GM19372 (cell line): Measurements from ENCODE around the gene CYP2D6.
"Not testable (repeated sequence)": the region's sequence is repeated elsewhere in the genome, so short reads cannot be mapped to it uniquely, and the experiment has no call there.

ENCODE experiments used
- ATAC-seq: cut with Tn5 transposase; IDR thresholded peaks from one replicate; pipeline ENCODE4 v1.9.1; 2021; ENCODE audit warnings: mild to moderate bottlenecking, low read depth, moderate library complexity; ENCODE audit not compliant: unreplicated experiment

CYP2D6 gene

GRCh38 chr22:42130639-42131431, at the start of gene CYP2D6:
Gene CYP2D6, minus strand, starts transcription at chr22:42130810. Its CDS starts 19 bp downstream, at chr22:42130791.
- ATAC-seq: not testable (repeated sequence)

GRCh38 chr22:42179616-42180015, 49.0 kb upstream of the CYP2D6 start:
- no peak for ATAC-seq

- ATAC-seq: no peak
Measured at GRCh38 chr22:42178910-42179519, 48.4 kb upstream of the CYP2D6 start.

GRCh38 chr22:42177891-42178336, 47.3 kb upstream of the CYP2D6 start:
- ATAC-seq: no peak

GRCh38 chr22:42176255-42176915, 45.8 kb upstream of the CYP2D6 start:
- ATAC-seq: no peak

- no peak for ATAC-seq
Measured at GRCh38 chr22:42174062-42174461, 43.5 kb upstream of the CYP2D6 start.

- ATAC-seq: no peak
Measured at GRCh38 chr22:42173183-42173926, 42.7 kb upstream of the CYP2D6 start.

- no peak for ATAC-seq
Measured at GRCh38 chr22:42172773-42173172, 42.2 kb upstream of the CYP2D6 start.

- no peak for ATAC-seq
Measured at GRCh38 chr22:42171946-42172719, 41.5 kb upstream of the CYP2D6 start.

GRCh38 chr22:42171417-42171816, 40.8 kb upstream of the CYP2D6 start:
- no peak for ATAC-seq

- no peak for ATAC-seq
Measured at GRCh38 chr22:42170946-42171345, 40.3 kb upstream of the CYP2D6 start.

GRCh38 chr22:42169055-42169469, 38.5 kb upstream of the CYP2D6 start:
- ATAC-seq: no peak

GRCh38 chr22:42168476-42168875, 37.9 kb upstream of the CYP2D6 start:
- ATAC-seq: no peak

GRCh38 chr22:42167066-42167465, 36.5 kb upstream of the CYP2D6 start:
- no peak for ATAC-seq

- no peak for ATAC-seq
Measured at GRCh38 chr22:42164901-42165300, 34.3 kb upstream of the CYP2D6 start.

- no peak for ATAC-seq
Measured at GRCh38 chr22:42163515-42163914, 32.9 kb upstream of the CYP2D6 start.

- ATAC-seq: no peak
Measured at GRCh38 chr22:42162728-42163489, 32.3 kb upstream of the CYP2D6 start.

GRCh38 chr22:42160830-42161696, 30.5 kb upstream of the CYP2D6 start:
- no peak for ATAC-seq
